NCI-H1436 (cell line): Measurements from ENCODE around the gene DOLK.
A peak's percentile ranks its signal among the peaks of the same experiment; 100 is the strongest.

Experiments
- DNase-seq: peaks from one replicate; lab custom pipeline; 2025; lab: John Stamatoyannopoulos, UW

DOLK gene

GRCh38 chr9:128906741-128907140 lies 40.7 kb downstream of the DOLK start:
- DNase-seq, result no peak

DNA sequence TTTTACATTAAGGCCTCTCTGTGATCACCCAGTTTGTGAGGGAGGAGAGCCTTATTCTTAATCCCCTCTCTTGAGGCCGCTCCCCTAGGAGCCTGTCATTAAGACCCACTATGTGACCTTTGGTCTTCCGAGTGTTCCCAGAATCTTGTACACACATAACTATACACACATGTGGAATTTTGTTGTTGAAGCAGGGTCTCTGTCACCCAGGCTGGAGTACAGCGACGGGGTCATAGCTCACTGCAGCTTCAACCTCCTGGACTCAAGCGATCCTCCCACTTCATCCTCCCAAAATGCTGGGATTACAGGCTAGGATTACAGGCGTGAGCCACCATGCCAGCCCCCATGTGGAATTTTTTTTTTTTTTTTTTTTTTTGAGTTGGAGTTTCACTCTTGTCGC lies 41.4 kb downstream of the DOLK start:
- DNase-seq, result no peak

GRCh38 chr9:128903871-128904620 lies 43.4 kb downstream of the DOLK start:
- no peak for DNase-seq

DNA sequence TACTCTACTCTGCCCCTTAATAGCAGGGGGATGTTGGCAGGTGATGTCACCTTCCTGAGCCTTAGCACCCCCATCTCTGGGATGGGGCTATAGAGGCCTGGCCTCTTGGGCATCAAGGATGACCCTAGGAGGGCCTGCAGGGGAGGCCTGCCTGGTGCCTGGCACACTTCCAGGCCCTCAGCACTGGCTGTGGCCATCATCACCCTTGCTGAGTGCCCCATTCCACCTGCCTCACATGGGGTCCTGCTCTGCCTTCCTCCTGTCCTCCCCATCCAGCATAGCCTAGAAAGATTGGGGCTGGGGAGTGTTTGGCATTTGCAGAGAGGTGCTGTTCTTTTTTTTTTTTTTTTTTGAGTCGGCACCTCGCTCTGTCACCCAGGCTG lies 44.3 kb downstream of the DOLK start:
- DNase-seq, result no peak

DNA sequence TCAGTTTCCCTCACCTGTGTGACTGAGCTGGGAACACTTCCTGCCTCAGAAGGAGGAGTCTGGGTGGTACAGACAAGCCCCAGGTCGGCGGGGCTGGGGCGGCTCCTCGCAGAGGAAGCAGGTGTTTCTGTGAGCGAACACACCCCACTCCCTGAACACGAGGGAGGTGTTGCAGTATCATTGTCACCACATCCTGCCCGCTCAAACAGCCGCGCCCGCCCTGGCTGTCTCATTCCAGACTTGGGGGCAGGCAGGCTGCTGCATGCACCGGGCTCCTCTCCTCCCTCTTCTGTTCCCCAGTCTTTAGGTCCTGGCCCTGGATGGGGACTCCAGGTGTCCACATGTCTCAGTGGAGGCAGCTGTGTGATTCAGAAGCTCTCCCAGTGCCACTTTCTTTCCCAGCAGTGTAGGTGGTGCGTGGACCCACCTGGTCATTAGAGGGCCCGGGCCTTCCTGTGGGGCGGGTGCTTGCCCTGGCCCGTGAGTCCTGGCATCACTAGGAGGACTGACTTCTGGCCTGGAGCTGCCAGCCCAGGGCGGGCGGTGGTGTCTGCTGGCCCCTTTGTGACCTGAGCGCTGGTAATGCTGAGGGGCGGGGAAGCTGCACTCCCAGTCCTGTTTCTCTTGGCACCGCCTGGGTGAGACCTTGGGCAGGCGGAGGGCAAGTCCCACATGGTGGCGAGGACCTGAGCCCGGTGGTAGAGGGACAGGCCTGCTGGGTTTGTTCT lies 44.9 kb downstream of the DOLK start:
- peak; percentile 29 for DNase-seq

DNA sequence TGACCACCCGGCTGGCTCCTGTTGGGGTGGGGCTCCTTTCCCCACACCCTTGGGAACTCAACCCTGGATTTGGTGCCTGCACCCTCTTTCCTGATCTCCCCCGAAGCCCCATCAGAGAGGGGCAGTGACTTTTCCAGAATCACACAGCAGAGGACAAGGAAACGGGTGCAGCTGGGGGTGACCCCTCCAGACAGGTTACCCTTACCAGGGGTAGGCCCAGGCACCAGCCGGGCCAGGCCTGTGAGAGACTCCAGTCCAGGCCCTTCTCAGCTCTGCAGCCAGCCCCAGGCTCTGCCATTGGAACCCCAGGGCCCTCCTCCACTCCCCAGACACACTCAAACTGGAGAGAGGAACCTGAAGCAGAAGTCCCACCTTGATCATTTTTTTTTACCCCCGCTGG lies 45.6 kb downstream of the DOLK start:
- no peak for DNase-seq

DNA sequence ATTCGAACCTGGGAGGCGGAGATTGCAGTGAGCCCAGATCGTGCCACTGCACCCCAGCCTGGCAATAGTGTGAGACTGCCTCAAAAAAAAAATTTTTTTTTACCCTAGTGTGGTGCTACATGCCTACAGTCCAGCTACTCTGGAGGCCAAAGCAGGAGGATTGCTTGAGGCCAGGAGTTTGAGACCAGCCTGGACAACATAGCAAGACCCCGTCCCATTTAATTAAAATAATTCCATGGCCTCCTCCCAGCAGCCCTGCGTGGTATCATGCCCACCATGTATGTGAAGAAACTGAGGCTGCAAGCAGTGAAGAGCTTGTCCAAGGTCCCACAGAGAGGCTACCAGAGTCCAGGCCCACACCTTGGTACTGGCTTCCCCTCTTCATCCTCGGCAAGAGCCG lies 46.0 kb downstream of the DOLK start:
- no peak for DNase-seq

DNA sequence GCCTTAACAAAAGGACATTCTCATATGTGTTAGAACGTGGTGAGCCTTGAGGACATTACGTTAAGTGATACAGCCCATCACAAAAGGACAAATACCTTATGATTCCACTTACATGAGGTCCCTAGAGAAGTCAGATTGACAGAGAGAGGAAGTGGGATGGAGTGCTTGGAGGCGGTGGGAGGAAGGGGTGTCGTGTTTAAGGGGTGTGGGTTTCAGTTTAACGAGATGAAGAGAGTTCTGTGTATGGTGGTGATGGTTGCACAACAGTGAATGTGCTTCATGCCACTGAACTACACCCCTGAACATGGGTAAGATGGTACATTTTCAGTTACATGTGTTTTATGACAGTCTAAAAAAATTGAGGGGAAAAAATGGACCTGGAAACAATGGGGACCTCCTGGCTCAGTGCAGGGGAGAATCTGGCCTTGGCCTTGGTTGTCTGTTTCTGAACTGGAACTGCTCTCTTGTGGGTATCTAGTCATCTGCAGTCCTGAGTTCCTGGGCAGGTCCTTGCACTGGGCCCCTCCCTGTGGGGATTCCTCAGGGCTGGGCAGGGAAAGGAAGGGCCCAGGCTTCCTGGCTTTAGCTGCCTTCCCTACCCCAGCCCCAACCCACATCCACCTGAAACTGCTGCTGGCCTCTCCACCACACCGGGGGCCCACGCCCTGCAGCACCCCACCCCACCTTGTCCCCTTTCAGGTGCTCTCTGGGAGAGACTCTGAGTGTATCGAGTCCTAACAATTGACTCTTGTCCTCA lies 47.7 kb downstream of the DOLK start:
- no peak for DNase-seq

GRCh38 chr9:128898845-128899565 lies 48.4 kb downstream of the DOLK start:
- no peak for DNase-seq

- no peak for DNase-seq
Measured at GRCh38 chr9:128898382-128898781, 49.0 kb downstream of the DOLK start.

GRCh38 chr9:128895556-128895955 lies 51.8 kb downstream of the DOLK start:
- peak; percentile 80 for DNase-seq
